Activated T-cell treated with anti-CD3 and anti-CD28 coated beads for 24 hours (primary cell): Measurements from ENCODE around the gene UCHL5.
"Not testable (repeated sequence)": the region's sequence is repeated elsewhere in the genome, so short reads cannot be mapped to it uniquely, and the experiment has no call there.

Source experiments
- DNase-seq: peaks from one replicate; pipeline ENCODE4 v3.0.0-alpha.2; 2020; ENCODE audit warnings: low read depth

Gene UCHL5

DNA sequence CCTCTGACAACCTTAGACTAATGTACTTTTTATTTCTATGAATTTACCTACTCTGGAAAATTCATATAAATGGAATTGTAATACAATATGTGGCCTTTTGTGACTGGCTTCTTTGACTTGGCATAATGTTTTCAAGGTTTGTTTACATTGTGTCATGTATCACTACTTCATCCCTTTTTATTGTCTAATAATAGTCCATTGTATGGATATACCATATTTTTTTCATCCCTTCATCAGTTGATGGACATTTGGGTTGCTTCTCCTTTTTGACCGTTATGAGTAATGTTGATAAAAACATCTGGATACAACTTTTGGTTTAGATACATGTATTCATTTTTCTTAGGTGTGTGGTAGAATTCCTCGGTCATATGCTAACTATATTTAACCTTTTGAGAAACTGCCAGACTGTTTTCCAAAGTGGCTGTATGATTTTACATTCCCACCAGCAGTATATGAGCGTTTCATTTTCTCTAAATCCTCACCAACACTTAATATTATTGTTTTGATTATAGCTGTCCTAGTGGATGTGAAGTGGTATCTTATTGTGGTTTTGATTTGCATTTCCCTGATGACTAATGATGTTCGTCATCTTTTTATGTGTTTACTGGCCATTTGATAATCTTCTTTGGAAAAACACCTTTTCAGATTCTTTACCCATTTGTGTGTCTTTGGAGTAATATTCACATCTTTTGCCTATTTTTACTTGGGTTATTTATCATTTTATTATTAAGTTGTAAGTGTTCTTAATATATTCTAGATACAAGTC is 3.7 kb upstream of the UCHL5 start:
- no peak for DNase-seq

DNA sequence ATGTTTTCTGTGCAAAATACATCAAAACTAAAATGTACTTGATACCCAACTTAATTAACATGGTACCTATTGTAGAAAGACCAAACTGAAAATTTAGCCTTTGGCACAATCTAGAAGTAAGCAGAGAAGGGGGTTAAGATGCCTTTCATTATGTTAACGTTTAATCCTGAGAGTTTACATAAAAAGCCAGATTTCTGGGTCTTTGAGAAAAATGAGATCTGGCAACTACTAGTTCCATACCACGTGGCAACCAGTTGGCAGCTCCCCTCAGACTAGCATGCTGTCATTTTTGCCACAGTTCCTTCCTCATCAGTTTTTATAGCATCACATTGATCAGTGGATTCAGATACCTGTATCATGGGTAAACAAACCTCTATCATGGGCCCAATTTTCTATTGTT is 1.8 kb upstream of the UCHL5 start:
- no peak for DNase-seq

DNA sequence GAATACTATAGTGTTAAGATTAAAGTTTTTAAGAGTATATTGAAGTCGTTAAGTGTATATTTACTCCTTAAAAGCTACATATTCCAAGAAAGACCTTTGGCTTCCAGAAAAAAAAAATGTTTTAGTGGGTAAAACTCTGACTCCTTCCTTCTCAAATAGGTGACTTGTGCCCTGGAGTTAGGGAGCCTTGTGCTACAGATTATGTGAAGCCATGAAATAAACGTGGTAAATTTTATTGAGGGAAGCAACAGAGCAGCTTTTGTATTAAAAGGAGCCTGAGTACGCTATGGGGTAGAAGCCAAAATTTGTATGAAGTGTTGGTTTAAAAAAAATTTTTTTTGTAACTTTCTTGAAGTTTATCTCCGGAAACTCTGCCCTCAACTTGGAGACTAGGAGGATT is 1.2 kb upstream of the UCHL5 start:
- DNase-seq = no peak

DNA sequence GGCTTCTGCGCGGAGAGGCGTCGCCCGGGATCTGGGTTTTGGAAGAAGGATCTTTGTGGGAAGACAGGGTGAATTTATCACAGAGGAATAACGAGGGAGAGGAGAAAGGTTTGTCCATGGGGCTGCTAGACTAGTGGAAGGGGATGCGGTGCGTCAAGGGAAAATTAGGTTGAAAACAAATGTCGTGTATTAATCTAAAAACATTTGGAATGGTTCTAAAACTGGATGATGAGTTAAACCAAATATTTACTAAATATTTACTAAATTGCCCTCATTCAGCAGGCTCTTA is 899 bp upstream of the UCHL5 start:
- DNase-seq = no peak

DNA sequence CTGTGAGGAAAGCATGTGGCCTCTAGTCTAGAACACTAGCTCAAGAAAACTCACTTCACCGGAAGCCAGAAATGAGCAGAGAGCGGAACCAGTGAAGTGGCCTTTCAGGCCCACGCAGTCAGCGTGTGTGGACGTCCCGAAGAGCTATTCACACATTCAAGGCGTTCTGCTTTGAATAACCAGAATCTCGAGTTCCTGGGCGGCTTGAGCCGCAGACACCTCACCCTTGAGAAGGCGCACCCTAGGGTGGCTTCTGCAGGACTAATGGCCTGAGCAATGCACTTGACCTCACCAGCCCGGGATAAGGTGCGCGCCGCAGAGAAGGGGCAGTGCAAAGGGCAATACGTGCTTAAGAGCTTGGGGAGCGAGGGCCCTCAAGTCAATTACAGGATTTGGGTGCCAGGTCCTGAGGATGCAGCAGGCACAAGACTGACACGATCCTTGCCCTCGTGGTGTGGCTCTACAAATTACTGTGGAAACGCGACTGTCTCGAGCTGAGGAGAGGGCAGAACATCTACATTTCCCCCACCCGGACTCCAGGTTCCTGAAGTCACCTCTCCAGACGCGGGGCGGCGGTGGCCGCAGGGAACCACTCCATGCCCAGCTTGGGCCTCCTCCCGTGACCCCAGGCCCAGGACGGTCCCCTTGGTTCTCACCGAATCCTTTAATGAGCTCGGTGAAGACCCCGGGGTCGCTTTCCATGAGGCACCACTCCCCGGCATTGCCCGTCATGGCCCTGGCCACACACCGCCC is 455 bp downstream of the UCHL5 start:
- peak; percentile 61 for DNase-seq

DNA sequence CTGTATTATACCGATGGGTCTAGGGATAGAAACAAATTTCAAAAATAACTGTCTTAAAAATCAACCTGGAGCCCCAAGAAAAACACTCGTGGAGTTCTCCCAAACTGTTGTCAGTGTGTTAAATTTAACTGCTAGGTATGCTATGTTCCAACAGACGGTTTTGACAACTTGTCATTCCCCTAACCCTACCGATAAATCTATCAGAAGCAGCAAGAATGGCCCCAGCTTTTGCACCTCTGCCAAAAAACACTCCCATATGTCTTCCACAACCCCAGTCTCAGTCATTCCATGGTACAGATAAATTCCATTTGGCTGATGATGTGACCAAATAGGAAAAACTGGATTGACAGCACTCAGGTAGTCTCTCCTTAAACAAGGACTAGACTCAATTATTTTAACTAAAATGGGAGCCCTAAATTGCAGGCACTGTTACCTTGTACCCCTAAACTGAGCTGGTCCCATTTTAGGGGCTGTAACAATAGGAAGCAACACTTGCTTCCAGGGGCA is 4.9 kb downstream of the UCHL5 start:
- no peak for DNase-seq

DNA sequence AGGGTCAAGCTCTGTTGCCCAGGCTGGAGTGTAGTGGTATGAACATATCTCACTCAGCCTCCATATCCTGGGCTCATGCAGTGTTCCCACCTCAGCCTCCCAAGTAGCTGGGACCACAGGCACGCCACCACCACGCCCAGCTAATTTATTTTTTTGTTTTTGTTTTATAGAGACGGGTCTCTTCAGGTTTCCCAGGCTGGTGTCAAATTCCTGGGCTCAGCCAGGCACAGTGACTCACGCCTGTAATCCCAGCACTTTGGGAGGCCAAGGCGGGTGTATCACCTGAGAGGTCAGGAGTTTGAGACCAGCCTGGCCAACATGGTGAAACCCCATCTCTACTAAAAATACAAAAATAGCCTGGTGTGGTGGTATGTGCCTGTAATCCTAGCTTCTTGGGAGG is 10.2 kb downstream of the UCHL5 start:
- not testable (repeated sequence) for DNase-seq

DNA sequence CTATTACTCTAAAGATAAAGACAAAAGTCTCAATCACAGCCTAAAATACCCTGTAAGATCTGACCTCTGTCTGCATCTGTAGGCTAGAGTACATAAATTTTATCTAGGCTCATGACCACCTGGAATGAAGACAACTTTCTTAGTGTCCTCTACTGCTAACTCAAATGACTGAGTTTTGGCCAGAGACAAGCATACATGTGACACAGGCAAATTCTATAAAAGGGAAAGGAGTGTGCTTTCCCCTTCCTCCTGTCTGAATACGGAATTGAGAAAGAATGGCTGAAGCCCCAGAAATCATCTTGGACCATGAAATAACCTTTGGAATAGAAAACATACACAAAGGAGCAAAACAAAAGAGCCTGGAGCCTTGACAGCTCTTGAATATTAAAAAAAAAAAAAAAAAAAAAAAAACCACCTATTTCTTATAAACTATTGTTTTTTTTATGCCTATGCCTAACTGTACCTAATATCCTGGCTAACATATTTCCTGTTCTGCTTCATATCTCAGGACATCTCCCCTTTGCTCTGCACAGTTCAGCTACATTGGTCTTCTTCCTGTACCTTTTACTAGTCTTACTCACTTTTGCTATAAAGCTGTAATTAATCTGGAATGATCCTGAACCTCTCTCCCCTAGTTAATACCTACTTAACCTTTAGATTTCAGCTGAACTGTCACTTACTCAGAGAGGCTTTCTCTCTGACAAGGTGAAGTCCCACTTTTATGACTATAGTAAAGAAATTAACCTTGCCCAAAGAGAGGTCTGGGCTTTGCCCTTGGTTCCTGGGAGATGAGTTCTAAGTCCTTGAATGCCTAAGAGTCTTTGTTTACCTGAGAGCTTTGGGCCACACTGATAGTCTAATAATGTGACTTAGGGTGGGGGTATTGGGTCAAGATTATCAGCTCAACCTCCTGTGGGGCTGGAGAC is 16.1 kb downstream of the UCHL5 start:
- DNase-seq = no peak

DNA sequence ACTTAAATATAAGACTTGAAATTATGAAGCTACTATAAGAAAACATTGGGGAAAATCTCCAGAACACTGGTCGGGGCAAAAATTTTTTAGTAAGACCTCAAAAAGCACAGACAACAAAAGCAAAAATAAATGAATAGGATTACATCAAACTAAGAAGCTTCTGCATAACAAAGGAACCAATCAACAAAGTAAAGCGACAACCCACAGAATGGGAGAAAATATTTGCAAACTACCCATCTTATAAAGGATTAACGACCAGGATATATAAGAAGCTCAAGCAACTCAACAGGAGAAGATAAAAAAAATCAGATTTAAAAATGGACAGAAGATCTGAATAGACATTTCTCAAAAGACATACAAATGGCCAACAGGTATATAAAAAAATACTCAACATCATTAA is 19.1 kb downstream of the UCHL5 start:
- DNase-seq = no peak

DNA sequence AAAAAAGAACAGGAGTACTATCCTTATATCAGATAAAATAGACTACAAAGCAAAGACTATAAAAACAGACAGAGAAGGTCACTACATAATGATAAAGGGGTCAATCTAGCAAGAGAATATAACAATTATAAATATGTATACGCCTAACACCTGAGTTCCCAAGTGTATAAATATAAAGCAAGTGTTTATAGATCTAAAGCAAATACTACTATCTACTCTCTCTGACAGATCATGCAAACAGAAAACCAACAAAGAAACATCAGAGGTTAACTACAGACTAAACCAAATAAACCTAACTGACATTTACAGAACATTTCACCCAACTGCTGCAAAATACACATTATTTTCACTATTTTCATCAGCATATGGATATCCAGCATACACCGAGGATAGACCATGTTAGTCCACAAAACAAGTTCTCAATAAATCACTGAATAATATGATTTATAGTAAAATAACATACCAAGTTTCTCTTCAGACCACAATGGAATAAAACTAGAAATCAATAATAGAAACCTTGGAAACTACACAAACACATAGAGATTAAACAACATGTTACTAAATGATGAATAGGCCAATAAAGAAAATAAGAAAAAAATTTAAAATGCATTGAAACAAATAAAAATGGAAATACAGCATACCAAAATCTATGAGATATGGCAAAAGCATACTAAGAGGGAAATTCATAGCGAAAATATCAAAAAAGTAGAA is 22.7 kb downstream of the UCHL5 start:
- no peak for DNase-seq

DNA sequence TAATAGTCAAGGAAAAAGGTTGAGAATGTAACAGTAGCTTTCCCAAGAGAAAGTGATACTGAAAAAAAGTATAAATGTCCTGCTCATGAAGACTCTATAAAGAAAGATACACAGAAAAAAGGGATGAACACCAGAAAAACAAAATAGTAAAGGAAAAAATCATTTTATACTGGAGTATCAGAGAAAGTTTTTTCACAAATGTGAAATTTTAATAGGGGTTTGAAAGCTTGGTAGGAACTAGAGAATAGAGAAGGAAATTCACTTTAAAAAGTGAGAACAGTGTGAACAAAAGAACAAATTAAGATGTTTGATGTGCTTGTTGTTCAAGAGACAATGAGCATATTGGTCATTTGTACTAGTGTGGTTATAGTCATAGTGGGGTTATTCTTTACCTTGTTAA is 25.6 kb downstream of the UCHL5 start:
- DNase-seq = no peak

DNA sequence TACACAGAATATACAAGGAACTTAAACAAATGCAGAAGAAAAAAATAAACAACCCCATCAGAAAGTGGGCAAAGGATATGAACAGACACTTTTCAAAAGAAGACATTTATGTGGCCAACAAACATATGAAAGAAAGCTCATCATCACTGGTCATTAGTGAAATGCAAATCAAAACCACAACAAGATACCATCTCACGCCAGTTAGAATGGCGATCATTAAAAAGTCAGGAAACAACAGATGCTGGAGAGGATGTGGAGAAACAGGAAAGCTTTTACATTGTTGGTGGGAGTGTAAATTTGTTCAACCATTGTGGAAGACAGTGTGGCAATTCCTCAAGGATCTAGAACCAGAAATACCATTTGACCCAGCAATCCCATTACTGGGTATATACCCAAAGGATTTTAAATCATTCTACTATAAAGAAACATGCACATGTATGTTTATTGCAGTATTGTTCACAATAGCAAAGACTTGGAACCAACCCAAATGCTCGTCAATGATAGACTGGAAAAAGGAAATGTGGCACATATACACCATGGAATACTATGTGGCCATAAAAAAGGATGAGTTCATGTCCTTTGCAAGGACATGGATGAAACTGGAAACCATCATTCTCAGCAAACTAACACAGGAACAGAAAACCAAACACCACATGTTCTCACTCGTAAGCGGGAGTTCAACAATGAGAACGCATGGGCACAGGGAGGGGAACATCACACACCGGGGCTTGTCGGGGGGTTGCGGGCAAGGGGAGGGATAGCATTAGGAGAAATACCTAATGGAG is 26.3 kb downstream of the UCHL5 start:
- DNase-seq = not testable (repeated sequence)

DNA sequence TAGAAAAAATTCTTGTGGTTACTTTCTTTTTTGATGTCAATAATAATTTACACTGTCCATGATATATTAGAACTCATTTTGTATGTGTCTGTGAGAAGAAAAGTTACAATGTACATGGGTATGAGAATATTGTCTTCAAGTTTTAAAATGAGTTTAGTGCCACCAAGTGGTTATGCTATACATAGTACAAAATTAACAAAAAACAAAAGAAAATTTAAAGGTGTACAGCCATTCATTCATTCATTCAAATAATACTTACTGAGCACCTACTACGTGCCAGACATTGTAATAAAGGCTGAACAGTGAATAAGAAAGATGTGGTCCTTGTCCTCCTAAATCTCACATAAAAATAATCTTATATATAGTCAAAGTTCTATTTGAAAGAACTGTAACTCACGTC is 27.7 kb downstream of the UCHL5 start:
- DNase-seq = no peak

DNA sequence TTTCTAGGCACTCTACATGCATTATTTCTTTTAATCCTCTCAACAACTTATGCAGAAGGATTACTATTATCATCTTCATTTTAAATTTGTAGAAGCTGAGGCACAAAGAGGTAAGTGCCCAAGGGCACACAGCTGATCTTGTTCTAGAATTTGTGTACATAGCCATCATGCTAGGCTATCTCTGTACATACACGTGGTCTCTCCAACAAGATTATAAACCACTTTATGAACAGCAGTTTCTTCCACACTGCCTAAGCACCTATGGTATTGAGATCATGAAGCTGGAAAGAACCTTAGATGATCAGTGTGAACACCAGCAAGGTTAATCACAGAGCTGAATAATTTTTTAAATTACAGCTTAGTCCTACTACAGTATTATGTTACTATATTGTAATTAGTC is 28.9 kb downstream of the UCHL5 start:
- DNase-seq = no peak

DNA sequence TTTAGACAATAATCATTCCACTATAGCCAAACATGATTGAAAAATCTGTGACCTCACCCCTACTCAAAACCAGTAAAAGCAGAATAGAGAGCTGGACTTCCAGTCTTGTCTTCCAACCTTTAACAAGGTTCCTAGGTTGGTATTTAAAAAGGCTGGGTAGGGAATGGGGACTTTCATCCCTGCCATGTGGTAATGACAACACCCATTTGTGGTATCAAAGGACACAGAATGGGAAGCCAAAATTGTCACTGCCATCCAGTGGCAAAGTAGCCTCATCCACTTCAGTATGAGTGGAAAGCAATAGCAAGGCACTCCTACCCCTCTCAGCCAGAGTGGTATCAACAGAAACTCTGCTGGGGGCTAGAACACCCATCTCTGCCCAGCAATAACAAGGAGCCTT is 33.9 kb downstream of the UCHL5 start:
- DNase-seq = no peak

DNA sequence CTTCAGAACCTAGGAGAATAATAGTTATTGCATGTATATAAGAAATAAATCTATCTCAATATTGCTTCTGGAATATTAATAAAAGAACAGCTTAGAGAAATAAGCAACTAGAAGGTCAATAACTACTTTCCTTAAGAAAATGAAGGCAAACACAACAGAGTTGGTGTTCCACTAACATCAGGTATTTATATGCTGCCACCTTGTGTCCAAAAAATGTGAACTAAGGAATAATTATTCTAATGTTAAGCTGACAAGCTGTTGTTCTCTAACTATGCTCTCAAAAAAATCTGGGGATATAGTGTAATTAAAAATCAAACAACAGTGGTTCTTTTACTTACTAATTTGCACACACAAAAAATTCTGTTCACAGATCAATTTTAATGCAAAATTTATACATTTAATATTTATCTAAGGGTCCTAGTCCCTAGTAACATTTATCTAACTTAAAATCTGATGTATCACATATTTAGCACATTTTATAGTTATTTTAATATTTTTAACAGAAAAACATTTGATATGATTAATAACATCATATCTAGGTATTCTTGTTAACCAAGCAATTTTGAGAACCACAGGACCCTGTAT is 39.6 kb downstream of the UCHL5 start:
- no peak for DNase-seq

DNA sequence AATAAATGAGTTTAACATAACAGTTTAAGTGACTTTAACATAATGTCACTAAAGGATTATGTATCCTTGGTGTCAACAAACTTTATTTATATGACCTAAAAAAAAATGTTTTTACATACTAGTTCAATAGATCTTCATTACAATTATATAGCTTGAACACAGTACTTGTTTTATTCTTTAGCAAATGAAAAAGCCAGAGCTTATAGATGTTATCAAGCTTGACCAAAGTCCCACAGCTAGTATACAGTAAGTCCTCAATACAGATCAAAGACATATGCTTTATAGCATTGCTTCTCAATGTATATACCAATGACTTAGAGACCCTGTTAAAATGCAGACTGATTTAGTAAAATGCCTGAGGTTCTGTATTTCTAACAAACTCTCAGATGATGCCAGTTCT is 42.4 kb downstream of the UCHL5 start:
- DNase-seq = no peak

DNA sequence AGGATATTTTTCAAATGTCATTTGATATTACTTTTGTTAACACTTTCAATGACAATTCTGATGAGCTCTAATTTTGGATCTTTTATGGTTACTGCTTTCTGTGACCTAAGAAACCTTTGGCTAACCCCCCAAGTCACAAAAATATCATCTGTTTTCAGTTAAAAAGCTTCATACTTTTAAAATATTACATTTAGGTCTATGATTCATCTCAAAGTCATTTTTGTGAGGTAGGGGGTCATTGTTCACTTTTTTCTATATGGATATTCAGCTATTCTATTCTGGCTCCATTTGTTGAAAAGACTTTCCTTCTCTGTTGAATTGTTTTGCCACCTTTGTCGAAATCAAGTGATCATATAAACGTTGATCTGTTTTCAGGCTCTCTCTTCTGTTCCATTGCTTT is 44.8 kb downstream of the UCHL5 start:
- no peak for DNase-seq

DNA sequence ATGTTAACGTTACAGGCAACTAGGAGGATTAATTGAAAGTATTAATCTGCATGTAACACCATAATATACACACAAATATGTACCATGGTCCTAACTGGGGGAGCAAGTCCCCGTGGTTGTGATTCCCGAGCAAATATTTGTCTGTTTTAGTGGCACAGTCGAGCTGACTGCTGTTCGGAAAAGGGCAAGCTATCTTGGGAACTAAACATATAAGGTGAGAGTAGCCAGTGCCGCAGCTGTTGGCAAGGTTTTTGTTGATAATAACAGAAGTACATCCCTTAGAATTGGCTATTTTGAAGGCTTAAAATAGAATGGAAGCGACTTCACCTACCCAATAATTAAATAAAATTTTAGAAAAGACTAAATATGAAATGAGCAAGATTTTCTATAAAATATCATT is 45.5 kb downstream of the UCHL5 start:
- DNase-seq = no peak

DNA sequence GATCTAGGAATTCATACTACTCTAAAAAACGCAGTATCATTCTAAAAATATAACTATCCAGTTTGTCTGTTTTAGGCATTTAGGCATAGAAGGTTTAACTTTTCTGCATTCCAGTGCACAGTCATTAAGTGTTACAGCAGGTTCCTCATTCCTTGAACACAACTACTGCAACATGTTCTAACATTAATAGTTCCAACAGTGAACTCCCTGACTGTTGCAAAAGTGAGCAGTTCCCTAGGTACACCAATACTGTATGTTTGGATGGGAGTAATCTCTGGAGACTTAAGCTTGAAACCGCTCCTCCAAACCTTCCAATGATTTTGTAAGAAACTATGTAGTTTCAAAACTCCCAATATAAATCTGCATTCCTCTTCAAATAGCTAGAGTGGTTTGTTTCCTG is 46.2 kb downstream of the UCHL5 start:
- no peak for DNase-seq

DNA sequence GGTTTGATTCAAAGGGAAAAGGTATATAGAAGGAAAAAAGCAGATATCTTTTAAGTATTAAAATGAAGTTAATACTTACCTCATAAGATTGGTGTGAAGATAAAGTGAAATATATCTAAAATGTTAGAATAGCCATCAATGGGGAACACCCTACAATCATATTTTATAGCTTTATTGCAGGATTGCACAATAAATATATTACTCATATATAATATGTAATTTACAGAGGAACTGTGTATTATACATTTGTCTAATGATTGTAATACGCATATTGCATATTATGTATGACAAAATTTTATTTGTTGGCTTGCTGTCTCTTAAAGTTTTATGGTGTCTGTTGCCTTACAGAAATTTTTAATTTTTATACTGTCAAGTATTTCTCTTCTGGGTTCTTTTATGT is 47.8 kb downstream of the UCHL5 start:
- no peak for DNase-seq
